K562 (cell line): Measurements from ENCODE around the gene INPP5D. TPM values are rescaled to one million over a fixed set of nuclear protein-coding genes. Genes with fewer than 3 reads are reported as not detected.

Source experiments
- ATF7 ChIP-seq: fragments of 450-650 bp; IDR thresholded peaks from 2 replicates; pipeline ENCODE4 v1.7.1; 2014; ENCODE audit warnings: mild to moderate bottlenecking, moderate library complexity
- CTBP1 ChIP-seq: fragments of 450-650 bp; IDR thresholded peaks from 2 replicates; pipeline ENCODE4 v1.6.1; 2016; ENCODE audit warnings: borderline replicate concordance
- FOXJ2 ChIP-seq: fragments of 200-800 bp; sonication (Bioruptor generic); IDR thresholded peaks from 2 replicates; pipeline ENCODE4 v1.6.1; 2016; ENCODE audit warnings: missing genetic modification characterization, missing compliant biosample characterization
- IRF9 ChIP-seq: fragments of 450-650 bp; IDR thresholded peaks from 2 replicates; pipeline ENCODE4 v1.6.1; 2016; ENCODE audit warnings: missing biosample characterization, missing genetic modification characterization
- KAT2B ChIP-seq: IDR thresholded peaks from one replicate; pipeline ENCODE4 v1.6.1; 2012; ENCODE audit warnings: low read depth, mild to moderate bottlenecking, control low read depth, inconsistent platforms, low read length, moderate library complexity
- KLF1 ChIP-seq: fragments of 450-650 bp; IDR thresholded peaks from 2 replicates; pipeline ENCODE4 v1.6.1; 2016; ENCODE audit warnings: missing genetic modification characterization, missing compliant biosample characterization
- KLF16 ChIP-seq: IDR thresholded peaks from 2 replicates; pipeline ENCODE4 v1.6.1; 2016; ENCODE audit warnings: antibody characterized with exemption
- LCOR ChIP-seq: sonication (generic); formaldehyde crosslinking; IDR thresholded peaks from 2 replicates; pipeline ENCODE4 v1.8.0; 2022; ENCODE audit warnings: mild to moderate bottlenecking, missing genetic modification reagents
- MCM5 ChIP-seq: fragments of 450-650 bp; IDR thresholded peaks from 2 replicates; pipeline ENCODE4 v1.6.1; 2016; ENCODE audit warnings: low read depth
- MED1 ChIP-seq: sonication (generic); formaldehyde crosslinking; IDR thresholded peaks from 2 replicates; pipeline ENCODE4 v1.8.1; 2023; ENCODE audit warnings: missing genetic modification reagents, borderline replicate concordance
- MEIS2 ChIP-seq: fragments of 450-650 bp; IDR thresholded peaks from 2 replicates; pipeline ENCODE4 v1.6.1; 2014; ENCODE audit warnings: mild to moderate bottlenecking; ENCODE audit not compliant: partially characterized antibody
- MYNN ChIP-seq, 2 experiments: sonication (generic); formaldehyde crosslinking in 1 of 2; IDR thresholded peaks; 2 replicates each; pipeline versions ENCODE4 v1.5.0 to v1.6.1; 2016 to 2020; ENCODE audit warnings: antibody characterized with exemption in 1 of 2, missing genetic modification reagents in 1 of 2
- NCOR1 ChIP-seq: fragments of 450-650 bp; IDR thresholded peaks from 2 replicates; pipeline ENCODE4 v1.6.1; 2016; ENCODE audit warnings: mild to moderate bottlenecking, moderate library complexity
- NR2C1 ChIP-seq, 2 experiments: fragments of 450-650 bp; IDR thresholded peaks; 2 replicates each; pipeline ENCODE4 v1.6.1; 2017; ENCODE audit warnings: mild to moderate bottlenecking in 2 of 2, antibody characterized with exemption in 1 of 2, inconsistent platforms in 1 of 2, missing compliant biosample characterization in 1 of 2, missing genetic modification characterization in 1 of 2
- PTBP1 ChIP-seq: fragments of 200-400 bp; formaldehyde crosslinking; IDR thresholded peaks from 2 replicates; pipeline ENCODE4 v1.6.1; 2017; ENCODE audit warnings: low read depth, low read length
- SAP30 ChIP-seq: fragments of 200-600 bp; sonication (generic); IDR thresholded peaks from 2 replicates; pipeline ENCODE4 v1.6.1; 2012; ENCODE audit warnings: borderline replicate concordance, low read depth, mild to moderate bottlenecking, moderate library complexity, low read length, control low read depth, inconsistent platforms; ENCODE audit not compliant: insufficient read depth, poor library complexity, severe bottlenecking
- TSC22D4 ChIP-seq: fragments of 450-650 bp; IDR thresholded peaks from 2 replicates; pipeline ENCODE4 v1.6.1; 2016; ENCODE audit warnings: missing genetic modification characterization, missing biosample characterization, control low read depth
- U2AF2 ChIP-seq: fragments of 200-400 bp; formaldehyde crosslinking; optimal IDR thresholded peaks from 2 replicates; pipeline ENCODE3; 2017; ENCODE audit warnings: low read depth, mild to moderate bottlenecking, low read length
- WHSC1 ChIP-seq: IDR thresholded peaks from one replicate; pipeline ENCODE4 v1.6.1; 2012; ENCODE audit warnings: low read length, control low read depth, inconsistent platforms
- XRCC5 ChIP-seq: fragments of 200-400 bp; formaldehyde crosslinking; IDR thresholded peaks from 2 replicates; pipeline ENCODE4 v1.6.1; 2017; ENCODE audit warnings: low read depth, mild to moderate bottlenecking, low read length
- ZFPM2 ChIP-seq: fragments of 250-450 bp; sonication (Bioruptor Pico); IDR thresholded peaks from 2 replicates; pipeline ENCODE4 v1.5.1; 2022; ENCODE audit warnings: mild to moderate bottlenecking
- ZNF253 ChIP-seq: fragments of 250-450 bp; sonication (Bioruptor Pico); conservative IDR thresholded peaks from 2 replicates; pipeline ENCODE4 v1.6.1; 2021; ENCODE audit warnings: mild to moderate bottlenecking
- ZNF699 ChIP-seq: fragments of 250-450 bp; sonication (Bioruptor Pico); IDR thresholded peaks from 2 replicates; pipeline ENCODE4 v1.8.0; 2021; ENCODE audit warnings: mild to moderate bottlenecking, moderate library complexity; ENCODE audit not compliant: insufficient replicate concordance
- polyA plus RNA-seq, 8 experiments: library from polyadenylated mRNA; depleted of rRNA in 4 of 8; stranded (reverse) in 5 of 8; unstranded in 3 of 8; fragments of >200 nt; fragmentation: Nextera tagmentation in 2 of 8; fragmentation: Illumina TruSeq in 1 of 8; extraction: Ambion mirVana in 2 of 8; extraction: Trizol in 1 of 8; gene quantifications; 2 replicates each; pipeline versions ENCODE4 v1.2.1 to v1.2.3, GENCODE V29; 2011 to 2014; ENCODE audit warnings: inconsistent platforms in 1 of 8, missing spikeins in 1 of 8
- total RNA-seq, 7 experiments: library from RNA; depleted of rRNA in 6 of 7; stranded (reverse); fragments of >200 nt in 6 of 7; fragmentation: Illumina TruSeq in 2 of 7; extraction: Trizol in 2 of 7; gene quantifications; 2 replicates each; pipeline versions ENCODE4 v1.2.1 to v1.2.3, GENCODE V29; 2011 to 2021; ENCODE audit warnings: low replicate concordance in 1 of 7
- TF ChIP-seq, protein P1 (sequence below), 2 experiments: fragments of 450-650 bp; IDR thresholded peaks; 2 replicates each; pipeline ENCODE4 v1.6.1; 2016
- TF ChIP-seq, protein P2 (sequence below): IDR thresholded peaks from 2 replicates; pipeline ENCODE4 v1.6.1; 2011; ENCODE audit warnings: borderline replicate concordance, low read depth, mild to moderate bottlenecking, moderate library complexity, low read length; ENCODE audit not compliant: insufficient read depth, poor library complexity, severe bottlenecking

INPP5D gene
- total and polyA plus RNA-seq, 9 of the 15 experiments (the other 6 are each of a cell fraction or from before 2014, with no cell fraction given), result 0.55 to 6.2 (median 2.2) TPM

DNA sequence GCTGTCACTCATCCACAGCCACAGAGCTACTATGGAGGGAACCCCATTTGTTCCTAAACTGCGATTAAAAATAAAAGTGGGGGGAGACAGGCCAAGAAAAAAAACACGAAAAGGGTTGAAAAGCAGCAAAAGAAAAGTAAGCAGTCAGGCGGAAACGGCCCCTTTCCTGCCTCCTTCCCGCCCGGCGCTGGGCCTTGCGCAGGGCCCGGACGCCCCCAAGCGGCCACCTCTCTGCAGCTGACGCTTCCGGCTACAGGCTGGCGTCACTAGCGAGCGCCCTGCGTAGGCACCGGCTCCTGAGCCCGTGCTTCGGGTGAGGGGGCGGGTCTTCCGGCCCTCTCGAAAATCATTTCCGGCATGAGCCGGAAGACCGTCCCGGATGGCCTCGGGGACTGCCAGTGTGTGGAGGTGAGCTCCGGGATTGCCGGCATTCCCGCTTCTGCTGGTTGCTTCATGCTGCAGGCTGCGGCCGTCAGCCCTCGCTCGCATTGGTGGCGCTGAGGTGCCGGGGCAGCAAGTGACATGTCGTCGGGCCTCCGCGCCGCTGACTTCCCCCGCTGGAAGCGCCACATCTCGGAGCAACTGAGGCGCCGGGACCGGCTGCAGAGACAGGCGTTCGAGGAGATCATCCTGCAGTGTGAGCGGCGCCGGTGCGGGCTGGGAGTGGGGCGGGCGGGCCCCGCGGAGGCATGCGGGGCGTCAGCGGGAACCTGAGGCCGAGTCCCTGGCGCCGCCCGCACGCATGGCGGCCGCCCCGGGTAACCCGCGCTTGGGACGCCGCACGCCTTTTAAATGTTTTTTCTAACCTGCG is 191.4 kb downstream of the INPP5D start, which contains the start of gene ATG16L1 (continued):
- peak; percentile 92 for TF ChIP-seq LCOR
- TF ChIP-seq U2AF2, result no peak
- no peak for TF ChIP-seq MYNN (IDR thresholded peaks at IDR 0.05)
- no peak for TF ChIP-seq MYNN (CRISPR knock-in tag; IDR thresholded peaks at IDR 0.05)
- TF ChIP-seq WHSC1, result no peak
- TF ChIP-seq IRF9 (tag), result no peak
- peak; percentile 81; the same call in 1 of the 2 replicates for TF ChIP-seq ATF7
- no peak for TF ChIP-seq ZFPM2
- no peak for TF ChIP-seq NCOR1
- 0 out of 2 replicates have a peak, but pooled peaks have one; percentile 45 for TF ChIP-seq KLF1 (tag)
- TF ChIP-seq FOXJ2 (tag), result no peak
- no peak for TF ChIP-seq PTBP1
- peak; percentile 90 for TF ChIP-seq SAP30
- TF ChIP-seq ZNF253 (CRISPR knock-in tag), result no peak
- no peak for TF ChIP-seq MED1 (CRISPR knock-in tag)
- TF ChIP-seq MCM5, result no peak
- no peak for TF ChIP-seq KLF16
- no peak for TF ChIP-seq ZNF699 (CRISPR knock-in tag)
- TF ChIP-seq, protein P1, sequence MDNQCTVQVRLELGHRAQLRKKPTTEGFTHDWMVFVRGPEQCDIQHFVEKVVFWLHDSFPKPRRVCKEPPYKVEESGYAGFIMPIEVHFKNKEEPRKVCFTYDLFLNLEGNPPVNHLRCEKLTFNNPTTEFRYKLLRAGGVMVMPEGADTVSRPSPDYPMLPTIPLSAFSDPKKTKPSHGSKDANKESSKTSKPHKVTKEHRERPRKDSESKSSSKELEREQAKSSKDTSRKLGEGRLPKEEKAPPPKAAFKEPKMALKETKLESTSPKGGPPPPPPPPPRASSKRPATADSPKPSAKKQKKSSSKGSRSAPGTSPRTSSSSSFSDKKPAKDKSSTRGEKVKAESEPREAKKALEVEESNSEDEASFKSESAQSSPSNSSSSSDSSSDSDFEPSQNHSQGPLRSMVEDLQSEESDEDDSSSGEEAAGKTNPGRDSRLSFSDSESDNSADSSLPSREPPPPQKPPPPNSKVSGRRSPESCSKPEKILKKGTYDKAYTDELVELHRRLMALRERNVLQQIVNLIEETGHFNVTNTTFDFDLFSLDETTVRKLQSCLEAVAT (IDR thresholded peaks at IDR 0.05), result no peak
- TF ChIP-seq XRCC5, result peak; percentile 80
- peak; percentile 57; the same call in 1 of the 2 replicates for TF ChIP-seq CTBP1
- TF ChIP-seq, protein P2, sequence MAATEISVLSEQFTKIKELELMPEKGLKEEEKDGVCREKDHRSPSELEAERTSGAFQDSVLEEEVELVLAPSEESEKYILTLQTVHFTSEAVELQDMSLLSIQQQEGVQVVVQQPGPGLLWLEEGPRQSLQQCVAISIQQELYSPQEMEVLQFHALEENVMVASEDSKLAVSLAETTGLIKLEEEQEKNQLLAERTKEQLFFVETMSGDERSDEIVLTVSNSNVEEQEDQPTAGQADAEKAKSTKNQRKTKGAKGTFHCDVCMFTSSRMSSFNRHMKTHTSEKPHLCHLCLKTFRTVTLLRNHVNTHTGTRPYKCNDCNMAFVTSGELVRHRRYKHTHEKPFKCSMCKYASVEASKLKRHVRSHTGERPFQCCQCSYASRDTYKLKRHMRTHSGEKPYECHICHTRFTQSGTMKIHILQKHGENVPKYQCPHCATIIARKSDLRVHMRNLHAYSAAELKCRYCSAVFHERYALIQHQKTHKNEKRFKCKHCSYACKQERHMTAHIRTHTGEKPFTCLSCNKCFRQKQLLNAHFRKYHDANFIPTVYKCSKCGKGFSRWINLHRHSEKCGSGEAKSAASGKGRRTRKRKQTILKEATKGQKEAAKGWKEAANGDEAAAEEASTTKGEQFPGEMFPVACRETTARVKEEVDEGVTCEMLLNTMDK, result no peak
- TF ChIP-seq TSC22D4 (tag), result no peak
- peak; percentile 78 for TF ChIP-seq NR2C1 (IDR thresholded peaks at IDR 0.05)
- peak; percentile 86 for TF ChIP-seq NR2C1 (tag; IDR thresholded peaks at IDR 0.05)
- TF ChIP-seq MEIS2, result no peak
- no peak for TF ChIP-seq KAT2B
